Panc1 (cell line): Measurements from ENCODE around the gene NEK2. TPM values are rescaled to one million over a fixed set of nuclear protein-coding genes. Genes with fewer than 3 reads are reported as not detected.

Experiments used
- ATAC-seq: fragments of 200-7000 bp; cut with Tn5 transposase; 2 replicates; pipeline ENCODE4 v1.9.1; 2020; ENCODE audit warnings: mild to moderate bottlenecking, moderate library complexity
- BruUV-seq: library from RNA; stranded (reverse); fragments of 400-500 nt; replicated peaks from 2 replicates; lab custom pipeline; 2021; lab: Mats Ljungman, UMichigan
- CTCF ChIA-PET: fragments of 300-600 bp; sonication (Branson Sonifier 250); formaldehyde crosslinking; loops from one replicate; lab custom pipeline; 2022; ENCODE audit warnings: antibody characterized with exemption; lab: Charles Lee
- POLR2A ChIA-PET: fragments of 300-600 bp; sonication (Branson Sonifier 250); formaldehyde crosslinking; loops from one replicate; lab custom pipeline; 2022; ENCODE audit warnings: antibody characterized with exemption; lab: Charles Lee
- DNase-seq: peaks from one replicate; pipeline ENCODE4 v3.0.0-alpha.2; 2010; ENCODE audit warnings: low read depth, low spot score
- H3K27ac ChIP-seq: 2 replicates; pipeline ENCODE4 v1.5.1; 2011; ENCODE audit warnings: mild to moderate bottlenecking, low read length, inconsistent platforms
- H3K27me3 ChIP-seq: fragments of 200-500 bp; sonication (Bioruptor generic); 2 replicates; pipeline ENCODE4 v1.6.0; 2014; ENCODE audit warnings: low read length, inconsistent platforms; ENCODE audit not compliant: control insufficient read depth, insufficient read depth
- H3K36me3 ChIP-seq: fragments of 200-500 bp; sonication (Bioruptor generic); 2 replicates; pipeline ENCODE4 v1.5.1; 2014; ENCODE audit warnings: inconsistent platforms, mild to moderate bottlenecking, low read length, moderate library complexity; ENCODE audit not compliant: control insufficient read depth, insufficient read depth
- H3K4me1 ChIP-seq: 2 replicates; pipeline ENCODE4 v1.5.1; 2011; ENCODE audit warnings: inconsistent platforms, mild to moderate bottlenecking, low read length, moderate library complexity; ENCODE audit not compliant: control insufficient read depth, insufficient read depth
- H3K4me3 ChIP-seq, 2 experiments: 2 replicates each; pipeline ENCODE4 v1.5.1; 2011 to 2012; ENCODE audit warnings: low read depth in 2 of 2, low read length in 2 of 2, mild to moderate bottlenecking in 2 of 2, inconsistent platforms in 1 of 2, moderate library complexity in 1 of 2
- H3K9me3 ChIP-seq: fragments of 200-500 bp; sonication (Bioruptor generic); 2 replicates; pipeline ENCODE4 v1.5.1; 2014; ENCODE audit warnings: low read depth, mild to moderate bottlenecking, inconsistent platforms, low read length, moderate library complexity; ENCODE audit not compliant: control insufficient read depth, insufficient read depth
- POLR2AphosphoS5 ChIP-seq: IDR thresholded peaks from 2 replicates; pipeline ENCODE4 v1.6.1; 2012; ENCODE audit warnings: mild to moderate bottlenecking, low read depth, low read length, moderate library complexity
- SIN3A ChIP-seq: IDR thresholded peaks from 2 replicates; pipeline ENCODE4 v1.6.1; 2012; ENCODE audit warnings: low read depth, mild to moderate bottlenecking, low read length, moderate library complexity, borderline replicate concordance; ENCODE audit not compliant: insufficient read depth
- TCF7L2 ChIP-seq: IDR thresholded peaks from 2 replicates; pipeline ENCODE4 v1.6.1; 2011; ENCODE audit warnings: mild to moderate bottlenecking, low read depth, low read length, inconsistent platforms
- in situ Hi-C: cut with HindIII; loops from 2 replicates; pipeline ENCODE4 v1.10.0; 2016; ENCODE audit warnings: low sequenced_read_pairs, low pct_unique_long_range_greater_than_20kb
- intact Hi-C: fragments of 100-400 bp; cut with micrococcal nuclease; formaldehyde crosslinking; loops from one replicate; pipeline ENCODE4 v1.10.0; 2022; ENCODE audit not compliant: unreplicated experiment
- total RNA-seq: library from RNA; stranded (reverse); gene quantifications from one replicate; pipeline ENCODE4 v1.2.1, GENCODE V29; 2021; ENCODE audit not compliant: unreplicated experiment
- TF ChIP-seq, protein P1 (sequence below), 2 experiments: IDR thresholded peaks; 2 replicates each; pipeline ENCODE4 v1.6.1; 2011 to 2012; ENCODE audit warnings: low read depth in 2 of 2, control low read depth in 1 of 2, low read length in 1 of 2, mild to moderate bottlenecking in 1 of 2, moderate library complexity in 1 of 2; ENCODE audit not compliant: insufficient read depth in 1 of 2
- TF ChIP-seq, protein P2 (sequence below): fragments of 450-650 bp; IDR thresholded peaks from 2 replicates; pipeline ENCODE4 v1.5.1; 2017; ENCODE audit warnings: mild to moderate bottlenecking

NEK2 gene
- total RNA-seq, 1 experiment from 2014 or later, result 34.4 TPM

DNA sequence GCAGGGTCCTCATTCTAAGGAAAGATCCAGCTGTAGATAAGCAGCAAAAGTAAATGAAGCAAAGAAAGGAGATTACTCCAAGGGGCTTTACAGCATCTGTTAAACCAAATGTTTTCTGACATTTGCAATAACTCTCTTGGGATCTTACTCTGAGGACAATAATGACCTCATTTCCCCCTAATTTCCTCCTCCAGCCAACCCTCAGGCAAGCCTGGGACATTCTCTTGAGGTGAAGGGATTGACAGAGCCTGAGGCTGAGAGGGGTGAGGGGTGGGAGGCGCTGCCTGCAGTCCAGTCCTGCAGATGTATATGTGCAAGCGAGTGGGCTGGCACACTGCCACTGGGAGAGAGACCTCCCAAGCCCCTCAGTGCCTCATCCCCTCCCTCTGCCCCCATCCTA lies 40.5 kb upstream of the NEK2 start:
- in situ Hi-C loops, result no loop called here
- ChIA-PET POLR2A (no interaction called here), CTCF (no interaction called here)
- no TSS peak for BruUV-seq
- Histone ChIP-seq H3K4me1 (0 out of 2 replicates have a peak, but pooled peaks cover 3% of the 10 kb centered on the region), H3K9me3 (no peaks in the 10 kb centered on the region), H3K27ac (no peak overlapping the region), H3K36me3 (no peaks in the 10 kb centered on the region), H3K4me3 (no peak overlapping the region), H3K27me3 (no peaks in the 10 kb centered on the region)
- ATAC-seq (no peak), DNase-seq (no peak)
- TF ChIP-seq SIN3A (no peak), POLR2AphosphoS5 (no peak)
- TF ChIP-seq, protein P1, sequence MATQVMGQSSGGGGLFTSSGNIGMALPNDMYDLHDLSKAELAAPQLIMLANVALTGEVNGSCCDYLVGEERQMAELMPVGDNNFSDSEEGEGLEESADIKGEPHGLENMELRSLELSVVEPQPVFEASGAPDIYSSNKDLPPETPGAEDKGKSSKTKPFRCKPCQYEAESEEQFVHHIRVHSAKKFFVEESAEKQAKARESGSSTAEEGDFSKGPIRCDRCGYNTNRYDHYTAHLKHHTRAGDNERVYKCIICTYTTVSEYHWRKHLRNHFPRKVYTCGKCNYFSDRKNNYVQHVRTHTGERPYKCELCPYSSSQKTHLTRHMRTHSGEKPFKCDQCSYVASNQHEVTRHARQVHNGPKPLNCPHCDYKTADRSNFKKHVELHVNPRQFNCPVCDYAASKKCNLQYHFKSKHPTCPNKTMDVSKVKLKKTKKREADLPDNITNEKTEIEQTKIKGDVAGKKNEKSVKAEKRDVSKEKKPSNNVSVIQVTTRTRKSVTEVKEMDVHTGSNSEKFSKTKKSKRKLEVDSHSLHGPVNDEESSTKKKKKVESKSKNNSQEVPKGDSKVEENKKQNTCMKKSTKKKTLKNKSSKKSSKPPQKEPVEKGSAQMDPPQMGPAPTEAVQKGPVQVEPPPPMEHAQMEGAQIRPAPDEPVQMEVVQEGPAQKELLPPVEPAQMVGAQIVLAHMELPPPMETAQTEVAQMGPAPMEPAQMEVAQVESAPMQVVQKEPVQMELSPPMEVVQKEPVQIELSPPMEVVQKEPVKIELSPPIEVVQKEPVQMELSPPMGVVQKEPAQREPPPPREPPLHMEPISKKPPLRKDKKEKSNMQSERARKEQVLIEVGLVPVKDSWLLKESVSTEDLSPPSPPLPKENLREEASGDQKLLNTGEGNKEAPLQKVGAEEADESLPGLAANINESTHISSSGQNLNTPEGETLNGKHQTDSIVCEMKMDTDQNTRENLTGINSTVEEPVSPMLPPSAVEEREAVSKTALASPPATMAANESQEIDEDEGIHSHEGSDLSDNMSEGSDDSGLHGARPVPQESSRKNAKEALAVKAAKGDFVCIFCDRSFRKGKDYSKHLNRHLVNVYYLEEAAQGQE (IDR thresholded peaks at IDR 0.05; ENCODE audit: insufficient read depth in 1 of 2, low read depth in 2 of 2, low read length in 1 of 2), result no peak
- intact Hi-C loops, result no loop called here

GRCh38 chr1:211714154-211714553 lies 38.7 kb upstream of the NEK2 start:
- in situ Hi-C loops (no loop called here), intact Hi-C loops (no loop called here)
- Histone ChIP-seq H3K36me3 (no peaks in the 10 kb centered on the region), H3K9me3 (no peaks in the 10 kb centered on the region), H3K27me3 (no peaks in the 10 kb centered on the region), H3K4me3 (no peak overlapping the region), H3K27ac (no peak overlapping the region), H3K4me1 (0 out of 2 replicates have a peak, but pooled peaks cover 3% of the 10 kb centered on the region)
- ChIA-PET POLR2A (no interaction called here), CTCF (interaction anchor here (0.6 kb wide), 1 partner anchor 33 kb away, joined by 3 read pairs; no protein-coding TSS in a partner anchor)
- DNase-seq, result no peak
- no TSS peak for BruUV-seq
- no peak for TF ChIP-seq SIN3A
- no peak for TF ChIP-seq TCF7L2
- TF ChIP-seq POLR2AphosphoS5, result no peak
- TF ChIP-seq, protein P1 (IDR thresholded peaks at IDR 0.05; ENCODE audit: insufficient read depth in 1 of 2, low read depth in 2 of 2, low read length in 1 of 2), result no peak
- TF ChIP-seq, protein P2, sequence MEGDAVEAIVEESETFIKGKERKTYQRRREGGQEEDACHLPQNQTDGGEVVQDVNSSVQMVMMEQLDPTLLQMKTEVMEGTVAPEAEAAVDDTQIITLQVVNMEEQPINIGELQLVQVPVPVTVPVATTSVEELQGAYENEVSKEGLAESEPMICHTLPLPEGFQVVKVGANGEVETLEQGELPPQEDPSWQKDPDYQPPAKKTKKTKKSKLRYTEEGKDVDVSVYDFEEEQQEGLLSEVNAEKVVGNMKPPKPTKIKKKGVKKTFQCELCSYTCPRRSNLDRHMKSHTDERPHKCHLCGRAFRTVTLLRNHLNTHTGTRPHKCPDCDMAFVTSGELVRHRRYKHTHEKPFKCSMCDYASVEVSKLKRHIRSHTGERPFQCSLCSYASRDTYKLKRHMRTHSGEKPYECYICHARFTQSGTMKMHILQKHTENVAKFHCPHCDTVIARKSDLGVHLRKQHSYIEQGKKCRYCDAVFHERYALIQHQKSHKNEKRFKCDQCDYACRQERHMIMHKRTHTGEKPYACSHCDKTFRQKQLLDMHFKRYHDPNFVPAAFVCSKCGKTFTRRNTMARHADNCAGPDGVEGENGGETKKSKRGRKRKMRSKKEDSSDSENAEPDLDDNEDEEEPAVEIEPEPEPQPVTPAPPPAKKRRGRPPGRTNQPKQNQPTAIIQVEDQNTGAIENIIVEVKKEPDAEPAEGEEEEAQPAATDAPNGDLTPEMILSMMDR, result no peak
- no peak for ATAC-seq
